ENCODE data around the gene GARNL3.

GARNL3 gene

GRCh38 chr9:127225801-127226625, 38.6 kb upstream of the GARNL3 start:
- Mint-ChIP-seq H3K27me3 (peaks cover 17% of the 10 kb centered on the region), H3K9me3 (no peaks in the 10 kb centered on the region), H3K4me3 (peak overlapping the region; percentile 84), H3K27ac (peak overlapping the region; percentile 81), H3K36me3 (ENCODE audit: low read depth) (no peaks in the 10 kb centered on the region), H3K4me1 (ENCODE audit: low read depth) (peaks cover 25% of the 10 kb centered on the region)

DNA sequence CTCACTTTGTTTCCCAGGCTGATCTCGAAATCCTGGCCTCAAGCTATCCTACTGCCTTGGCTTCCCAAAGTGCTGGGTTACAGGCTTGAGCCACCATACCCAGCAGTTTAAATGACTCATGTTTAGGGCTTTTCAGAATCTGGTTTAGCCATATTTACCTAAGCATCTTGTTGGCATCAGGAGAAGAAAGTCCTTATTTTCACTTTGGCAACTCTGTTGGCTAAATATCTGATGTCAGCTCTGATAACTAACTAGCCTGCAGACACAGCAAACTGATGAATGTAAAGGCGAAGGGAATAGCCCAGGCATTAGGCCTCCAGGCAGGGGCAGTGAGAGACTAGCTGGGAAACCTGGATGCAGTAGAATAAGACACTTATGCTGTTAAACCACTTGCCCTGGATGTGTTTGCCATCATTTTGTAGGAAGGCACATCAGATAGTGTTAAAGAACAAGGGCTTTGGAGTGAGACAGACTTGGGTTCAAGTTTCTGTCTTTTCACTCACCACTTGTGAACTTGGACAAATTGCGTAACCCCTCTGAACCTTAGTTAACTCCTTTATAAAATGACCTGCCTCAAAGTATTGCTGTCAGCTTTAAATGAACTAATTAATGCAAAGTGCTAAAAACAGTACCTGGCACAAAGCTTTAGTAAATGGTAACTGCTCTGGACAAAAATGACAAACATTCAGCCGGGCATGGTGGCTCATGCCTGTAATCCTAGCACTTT, 34.7 kb upstream of the GARNL3 start:
- Mint-ChIP-seq H3K4me3 (no peak overlapping the region), H3K9me3 (no peaks in the 10 kb centered on the region), H3K27me3 (peaks cover 17% of the 10 kb centered on the region), H3K27ac (no peak overlapping the region), H3K36me3 (ENCODE audit: low read depth) (no peaks in the 10 kb centered on the region), H3K4me1 (ENCODE audit: low read depth) (peaks cover 4% of the 10 kb centered on the region)

GRCh38 chr9:127231666-127232065, 32.9 kb upstream of the GARNL3 start:
- H3K27ac Mint-ChIP-seq, result no peak overlapping the region
- H3K4me1 Mint-ChIP-seq (ENCODE audit: low read depth), result no peaks in the 10 kb centered on the region
- no peak overlapping the region for H3K4me3 Mint-ChIP-seq
- peaks cover 15% of the 10 kb centered on the region for H3K27me3 Mint-ChIP-seq
- no peaks in the 10 kb centered on the region for H3K9me3 Mint-ChIP-seq
- H3K36me3 Mint-ChIP-seq (ENCODE audit: low read depth), result no peaks in the 10 kb centered on the region

GRCh38 chr9:127232833-127233549, 31.6 kb upstream of the GARNL3 start:
- Mint-ChIP-seq H3K27me3 (peaks cover 15% of the 10 kb centered on the region), H3K4me3 (no peak overlapping the region), H3K9me3 (no peaks in the 10 kb centered on the region), H3K27ac (no peak overlapping the region), H3K36me3 (ENCODE audit: low read depth) (no peaks in the 10 kb centered on the region), H3K4me1 (ENCODE audit: low read depth) (no peaks in the 10 kb centered on the region)

DNA sequence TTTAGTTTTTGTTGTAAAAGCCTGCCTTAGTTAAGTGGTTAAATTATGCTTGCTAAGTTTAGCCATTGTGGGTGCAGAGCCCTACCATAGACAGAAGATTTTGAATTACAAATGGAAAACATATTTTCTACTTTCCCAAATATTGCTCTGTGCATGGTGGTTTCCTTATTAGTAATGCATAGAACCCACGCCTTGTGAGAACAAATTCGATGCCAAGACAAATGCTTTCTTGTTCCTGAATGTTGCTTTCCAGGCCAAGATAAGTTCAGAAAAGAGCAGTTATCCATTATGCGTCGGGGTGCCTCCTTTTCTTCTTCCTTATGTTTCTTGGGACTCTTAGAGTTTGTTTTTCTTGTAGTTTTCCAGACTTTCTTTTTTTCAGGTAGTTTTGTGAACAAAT, 31.0 kb upstream of the GARNL3 start:
- Mint-ChIP-seq H3K27ac (no peak overlapping the region), H3K9me3 (no peaks in the 10 kb centered on the region), H3K4me1 (ENCODE audit: low read depth) (no peaks in the 10 kb centered on the region), H3K4me3 (no peak overlapping the region), H3K36me3 (ENCODE audit: low read depth) (no peaks in the 10 kb centered on the region), H3K27me3 (peaks cover 15% of the 10 kb centered on the region)

DNA sequence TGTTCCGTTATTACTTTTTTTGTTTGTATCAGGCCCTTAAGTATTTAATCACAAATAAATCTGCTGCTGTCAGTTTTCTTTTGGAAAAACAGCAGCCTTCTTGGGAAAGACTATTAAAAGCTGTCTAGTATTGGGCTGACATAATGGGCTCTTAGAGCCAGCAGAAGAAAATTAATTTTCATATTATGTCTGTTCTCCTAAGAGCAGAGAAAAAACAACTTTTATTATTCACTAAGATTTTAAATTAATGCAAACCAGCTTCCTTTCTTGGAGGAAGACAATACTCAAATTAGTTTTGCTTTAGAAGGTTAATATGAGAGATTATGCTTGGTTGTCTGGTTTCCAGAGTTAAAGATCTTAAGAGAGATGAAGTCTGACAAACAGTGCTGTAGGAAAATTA, 30.6 kb upstream of the GARNL3 start:
- H3K4me3 Mint-ChIP-seq, result no peak overlapping the region
- no peaks in the 10 kb centered on the region for H3K4me1 Mint-ChIP-seq (ENCODE audit: low read depth)
- H3K27ac Mint-ChIP-seq, result no peak overlapping the region
- no peaks in the 10 kb centered on the region for H3K9me3 Mint-ChIP-seq
- H3K27me3 Mint-ChIP-seq, result peaks cover 13% of the 10 kb centered on the region
- no peaks in the 10 kb centered on the region for H3K36me3 Mint-ChIP-seq (ENCODE audit: low read depth)

GRCh38 chr9:127237801-127238200, 26.8 kb upstream of the GARNL3 start:
- H3K4me3 Mint-ChIP-seq, result no peak overlapping the region
- H3K4me1 Mint-ChIP-seq (ENCODE audit: low read depth), result no peaks in the 10 kb centered on the region

DNA sequence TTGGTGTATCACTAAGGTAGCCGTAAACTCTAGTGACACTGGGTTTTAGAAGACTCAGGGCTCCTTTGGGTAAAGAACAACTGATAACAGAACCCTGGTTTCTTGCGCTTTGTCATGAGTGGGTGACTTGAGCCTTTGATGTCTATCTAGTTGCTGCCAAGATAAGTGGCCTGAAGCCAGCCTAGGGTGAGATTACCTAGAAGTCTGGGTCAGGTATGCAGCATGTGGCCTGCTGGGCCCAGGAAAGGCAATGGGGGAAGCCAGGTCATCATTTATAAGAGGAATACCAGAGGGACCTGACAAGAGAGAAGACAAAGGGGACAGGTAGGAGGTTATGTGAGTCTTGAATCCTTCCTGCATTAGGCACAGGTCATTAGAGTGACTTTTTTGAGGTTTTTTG, 23.2 kb upstream of the GARNL3 start:
- Mint-ChIP-seq H3K27ac (no peak overlapping the region), H3K4me1 (ENCODE audit: low read depth) (peaks cover 6% of the 10 kb centered on the region), H3K4me3 (no peak overlapping the region), H3K27me3 (peaks cover 6% of the 10 kb centered on the region), H3K36me3 (ENCODE audit: low read depth) (no peaks in the 10 kb centered on the region), H3K9me3 (no peaks in the 10 kb centered on the region)

More at GRCh38 chr9:127237801-127238200, 26.8 kb upstream of the GARNL3 start:
- H3K27me3 Mint-ChIP-seq, result peaks cover 6% of the 10 kb centered on the region
- no peaks in the 10 kb centered on the region for H3K9me3 Mint-ChIP-seq
- no peak overlapping the region for H3K27ac Mint-ChIP-seq
- H3K36me3 Mint-ChIP-seq (ENCODE audit: low read depth), result no peaks in the 10 kb centered on the region

DNA sequence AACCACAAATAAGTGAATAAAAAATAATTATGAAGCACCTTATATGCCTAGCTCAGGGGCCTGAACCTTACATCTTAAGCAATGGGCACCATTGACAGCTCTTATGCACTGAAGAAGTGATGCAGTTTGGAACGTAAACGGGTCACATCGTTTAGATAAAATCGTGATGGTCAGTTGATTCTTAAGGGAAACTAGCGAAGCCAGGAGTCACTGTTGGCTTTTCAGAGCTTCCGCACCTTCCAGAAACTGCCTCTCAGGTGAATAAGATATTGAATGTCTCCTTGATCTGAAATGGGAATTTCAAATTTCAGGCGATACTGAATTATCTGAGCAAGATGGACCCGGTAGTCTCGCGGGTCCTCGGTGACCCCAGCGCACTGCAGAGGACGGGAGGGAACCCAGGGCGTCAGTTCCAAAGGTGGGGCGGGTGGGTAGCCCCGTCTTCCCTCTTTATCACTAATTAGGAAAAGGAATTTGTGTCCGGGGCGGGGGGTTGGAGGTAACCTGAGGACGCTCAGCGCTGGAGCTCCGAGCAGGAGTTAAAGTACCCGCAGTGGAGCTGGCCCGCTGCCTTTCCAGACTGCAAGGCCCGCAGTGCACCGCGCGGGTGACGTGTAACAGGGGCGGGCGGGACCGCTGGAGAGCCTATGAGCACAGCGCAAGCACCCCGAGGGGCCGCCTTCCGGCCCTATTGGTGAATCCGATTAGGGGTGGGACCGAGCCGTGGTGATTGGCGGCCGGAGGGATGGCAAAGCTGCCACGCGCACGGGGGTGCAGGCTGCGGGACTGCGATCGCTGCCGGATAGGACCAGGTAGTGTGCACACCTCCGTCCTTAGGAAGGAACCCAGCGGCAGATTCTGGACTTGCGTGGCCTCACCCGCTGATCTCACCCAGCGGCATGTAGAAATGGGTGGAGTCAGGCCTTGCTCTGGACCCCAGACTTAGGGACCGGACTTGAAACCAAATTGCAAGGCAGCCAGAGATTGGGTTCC, 19.7 kb upstream of the GARNL3 start:
- Mint-ChIP-seq H3K27me3 (peaks cover 10% of the 10 kb centered on the region), H3K36me3 (ENCODE audit: low read depth) (no peaks in the 10 kb centered on the region), H3K9me3 (no peaks in the 10 kb centered on the region), H3K4me3 (peak overlapping the region; percentile 88), H3K4me1 (ENCODE audit: low read depth) (peaks cover 6% of the 10 kb centered on the region), H3K27ac (peak overlapping the region; percentile 70)

GRCh38 chr9:127245637-127246164, 18.9 kb upstream of the GARNL3 start:
- Mint-ChIP-seq H3K9me3 (no peaks in the 10 kb centered on the region), H3K4me1 (ENCODE audit: low read depth) (peaks cover 6% of the 10 kb centered on the region), H3K4me3 (peak overlapping the region; percentile 88), H3K27me3 (peaks cover 10% of the 10 kb centered on the region), H3K27ac (no peak overlapping the region), H3K36me3 (ENCODE audit: low read depth) (no peaks in the 10 kb centered on the region)

DNA sequence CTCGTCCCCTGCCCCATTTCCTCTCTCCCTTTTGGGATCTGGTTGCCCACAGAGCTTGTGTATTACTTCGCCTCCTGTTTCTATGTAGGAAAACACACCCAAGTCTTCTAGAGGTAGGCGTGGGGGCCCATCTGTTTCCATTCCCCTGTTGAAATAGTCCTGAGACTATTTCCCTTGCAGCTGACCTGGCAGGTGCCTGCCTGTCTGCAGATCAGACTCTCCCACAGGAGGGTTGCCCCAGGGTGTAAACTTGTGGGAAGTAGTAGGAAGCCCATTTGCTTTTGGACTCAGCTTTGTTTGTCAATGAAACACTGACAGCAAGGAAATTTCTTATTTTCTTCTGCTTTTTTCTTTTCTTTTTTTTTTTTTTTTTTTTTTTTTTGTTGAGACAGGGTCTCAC, 16.3 kb upstream of the GARNL3 start:
- no peak overlapping the region for H3K27ac Mint-ChIP-seq
- no peaks in the 10 kb centered on the region for H3K9me3 Mint-ChIP-seq
- H3K4me3 Mint-ChIP-seq, result no peak overlapping the region
- peaks cover 11% of the 10 kb centered on the region for H3K27me3 Mint-ChIP-seq
- peaks cover 6% of the 10 kb centered on the region for H3K4me1 Mint-ChIP-seq (ENCODE audit: low read depth)
- H3K36me3 Mint-ChIP-seq (ENCODE audit: low read depth), result no peaks in the 10 kb centered on the region

DNA sequence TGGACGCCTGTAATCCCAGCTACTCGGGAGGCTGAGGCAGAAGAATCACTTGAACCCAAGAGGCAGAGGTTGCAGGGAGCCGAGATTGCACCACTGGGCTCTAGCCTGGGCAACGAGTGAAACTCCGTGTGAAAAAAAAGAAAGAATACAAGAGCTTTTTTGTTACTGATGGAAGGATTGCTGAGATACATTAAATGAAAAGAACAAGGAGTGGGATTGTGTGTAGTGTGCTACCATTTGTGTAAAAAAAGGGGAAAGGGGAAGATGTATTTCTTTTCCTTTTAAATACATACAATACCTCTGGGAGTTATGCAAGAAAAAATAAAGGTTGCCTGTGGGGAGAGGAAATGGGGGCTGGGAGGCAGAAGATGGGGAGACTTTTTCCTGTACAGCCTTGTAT, 14.7 kb upstream of the GARNL3 start:
- Mint-ChIP-seq H3K9me3 (no peaks in the 10 kb centered on the region), H3K4me1 (ENCODE audit: low read depth) (peaks cover 6% of the 10 kb centered on the region), H3K36me3 (ENCODE audit: low read depth) (no peaks in the 10 kb centered on the region), H3K4me3 (no peak overlapping the region), H3K27ac (no peak overlapping the region), H3K27me3 (peaks cover 18% of the 10 kb centered on the region)

DNA sequence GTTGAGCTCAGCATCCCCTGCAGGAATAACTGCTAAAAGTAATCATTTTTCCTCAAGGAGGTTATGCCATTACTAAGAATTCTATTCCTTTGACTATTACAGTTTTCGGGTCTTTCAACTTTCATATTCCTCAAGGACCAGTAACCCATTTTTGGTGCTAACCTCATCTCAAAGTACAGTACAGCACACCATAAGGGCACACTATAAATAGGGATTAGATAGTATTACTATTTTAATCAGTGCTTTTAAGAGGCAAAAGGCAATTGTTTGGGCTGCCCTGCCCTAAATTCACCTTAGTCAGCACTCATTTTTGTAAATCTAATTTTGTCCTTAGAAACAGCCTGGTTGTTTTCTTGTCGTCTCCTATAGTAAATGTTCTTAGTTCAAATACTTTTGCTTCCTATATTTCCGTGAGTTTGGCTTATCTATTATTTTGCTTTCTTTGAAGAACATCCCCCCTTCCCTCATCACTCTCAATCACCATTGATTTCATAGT, 13.6 kb upstream of the GARNL3 start:
- Mint-ChIP-seq H3K27ac (no peak overlapping the region), H3K9me3 (no peaks in the 10 kb centered on the region), H3K4me1 (ENCODE audit: low read depth) (no peaks in the 10 kb centered on the region), H3K36me3 (ENCODE audit: low read depth) (no peaks in the 10 kb centered on the region), H3K4me3 (no peak overlapping the region), H3K27me3 (peaks cover 18% of the 10 kb centered on the region)
